Activated CD4-positive, alpha-beta memory T cell treated with anti-CD3 and anti-CD28 coated beads for 36 hours (primary cell): ENCODE results near the gene LRP1. TPM values are rescaled to one million over a fixed set of nuclear protein-coding genes. Genes with fewer than 3 reads are reported as not detected.

Experiments
- CTCF ChIA-PET: fragments of 350-600 bp; sonication (Branson Sonifier 250); formaldehyde crosslinking; loops from one replicate; lab custom pipeline; 2021; ENCODE audit warnings: antibody characterized with exemption, inconsistent platforms; lab: Charles Lee
- POLR2A ChIA-PET: fragments of 350-600 bp; sonication (Branson Sonifier 250); formaldehyde crosslinking; loops from one replicate; lab custom pipeline; 2021; ENCODE audit warnings: antibody characterized with exemption; lab: Charles Lee
- DNase-seq: peaks from one replicate; pipeline ENCODE4 v3.0.0-alpha.2; 2020
- H3K27ac Mint-ChIP-seq: one replicate; pipeline ENCODE4 v1.8.0; 2021; ENCODE audit warnings: mixed read lengths
- H3K27me3 Mint-ChIP-seq: one replicate; pipeline ENCODE4 v1.8.0; 2021; ENCODE audit warnings: mixed read lengths
- H3K36me3 Mint-ChIP-seq: one replicate; pipeline ENCODE4 v1.8.0; 2021; ENCODE audit warnings: mixed read lengths
- H3K4me1 Mint-ChIP-seq: one replicate; pipeline ENCODE4 v1.8.0; 2021; ENCODE audit warnings: low read depth, mixed read lengths
- H3K4me3 Mint-ChIP-seq: one replicate; pipeline ENCODE4 v1.8.0; 2021; ENCODE audit warnings: mild to moderate bottlenecking, mixed read lengths
- H3K9me3 Mint-ChIP-seq: one replicate; pipeline ENCODE4 v1.8.0; 2021; ENCODE audit warnings: mixed read lengths
- intact Hi-C: fragments of 100-400 bp; cut with micrococcal nuclease; formaldehyde crosslinking; loops from one replicate; pipeline ENCODE4 v1.15.1; 2023
- microRNA-seq: library from miRNA; unstranded; fragments of <30 nt; microRNA quantifications from one replicate; pipeline ENCODE4 v1.2.0, GENCODE V29; 2022; ENCODE audit warnings: borderline number of aligned reads, borderline microRNAs expressed, borderline replicate concordance
- total RNA-seq, 2 experiments: library from RNA; stranded (reverse); gene quantifications; one replicate each; pipeline ENCODE4 v1.2.3, GENCODE V29; 2021

The LRP1 gene
- total RNA-seq, 2 experiments from 2014 or later = 1.4 TPM

DNA sequence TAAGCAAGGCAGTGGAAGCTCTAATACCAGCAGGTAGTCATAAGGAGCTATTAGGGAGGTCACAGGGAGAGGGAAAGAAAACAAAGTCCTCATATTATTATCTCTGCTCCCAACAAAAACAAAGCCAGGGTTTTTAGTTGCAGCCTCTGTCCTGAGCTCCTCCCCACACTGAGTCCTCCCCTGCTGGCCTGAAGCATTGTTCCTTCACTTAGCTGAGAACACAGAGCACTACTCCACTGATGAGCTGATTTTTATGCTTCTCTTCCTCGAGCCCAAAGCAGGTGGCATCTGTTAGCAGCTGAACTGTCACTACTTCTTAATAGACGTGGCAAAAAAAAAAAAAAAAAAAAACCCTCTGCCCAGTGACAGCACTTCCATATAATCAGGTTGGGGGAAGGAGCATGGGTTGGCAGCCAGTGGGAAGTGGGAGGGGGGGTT is 133.2 kb downstream of the LRP1 start:
- POLR2A ChIA-PET = no interaction called here
- H3K4me1 Mint-ChIP-seq = peaks cover 4% of the 10 kb centered on the region
- no peaks in the 10 kb centered on the region for H3K9me3 Mint-ChIP-seq
- peaks cover 20% of the 10 kb centered on the region for H3K36me3 Mint-ChIP-seq
- CTCF ChIA-PET = interaction anchor here (0.6 to 2.6 kb wide), 8 partner anchors 15 to 202 kb away, joined by 3 to 23 read pairs (median 4); no protein-coding TSS in a partner anchor
- no peak overlapping the region for H3K4me3 Mint-ChIP-seq
- intact Hi-C loops = no loop called here
- H3K27ac Mint-ChIP-seq = no peak overlapping the region
- no peak for DNase-seq
- H3K27me3 Mint-ChIP-seq = no peaks in the 10 kb centered on the region

DNA sequence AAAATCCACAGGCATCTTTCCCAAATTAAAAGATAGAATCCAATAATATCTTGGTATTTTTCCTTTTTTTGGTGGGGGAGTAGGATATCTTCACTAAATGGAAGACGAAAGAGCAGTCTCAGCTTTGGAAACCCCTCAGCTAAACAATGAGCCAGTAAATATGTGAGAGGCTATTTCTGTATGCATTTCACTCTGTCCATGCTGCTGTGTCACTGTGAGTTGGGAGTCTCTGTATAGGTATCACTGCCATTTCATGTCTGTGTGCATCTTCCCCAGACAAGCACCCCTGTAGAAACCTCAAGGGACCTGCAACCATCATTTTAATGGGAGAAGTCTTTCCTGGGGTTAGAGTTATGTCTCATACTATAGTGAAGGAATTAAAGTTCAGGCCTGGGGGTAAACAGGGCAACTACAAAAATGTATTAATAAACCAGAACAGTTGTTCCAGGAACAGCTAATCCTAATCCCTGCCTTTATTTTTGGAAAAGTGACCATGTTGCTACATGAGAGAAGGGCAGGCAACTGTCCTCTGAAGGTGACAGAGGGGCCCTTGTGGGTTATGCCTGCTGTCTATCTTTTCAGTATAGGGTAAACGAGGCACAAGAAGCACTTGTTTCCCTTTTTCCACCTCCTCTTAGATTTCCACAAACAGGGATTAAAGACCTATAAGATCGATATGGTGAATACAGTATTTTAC is 134.0 kb downstream of the LRP1 start:
- ChIA-PET POLR2A (no interaction called here), CTCF (interaction anchor here (0.6 to 3.4 kb wide), 9 partner anchors 19 to 197 kb away, joined by 3 to 32 read pairs (median 8); partner anchors contain the start of gene GLI1)
- intact Hi-C loops = loop anchor here (2.0 kb wide), 1 partner anchor 19 kb away; no protein-coding TSS in a partner anchor
- H3K4me1 Mint-ChIP-seq = peaks cover 4% of the 10 kb centered on the region
- H3K27me3 Mint-ChIP-seq = no peaks in the 10 kb centered on the region
- no peak overlapping the region for H3K27ac Mint-ChIP-seq
- H3K4me3 Mint-ChIP-seq = no peak overlapping the region
- peaks cover 22% of the 10 kb centered on the region for H3K36me3 Mint-ChIP-seq
- H3K9me3 Mint-ChIP-seq = no peaks in the 10 kb centered on the region
- DNase-seq = no peak

Small RNA genes within 50 kb of the gene (microRNA-seq; reads per million reads assigned to microRNA genes)
- gene MIR1228 = not detected

Other genes with a start within 250 kb of the LRP1 start
- not detected for gene SDR9C7, start 194.1 kb upstream of the LRP1 start, total RNA-seq
- under 1 TPM; 0.26 to 0.46 TPM for gene RDH16, start 170.9 kb upstream of the LRP1 start, total RNA-seq
- gene ZBTB39, start 121.9 kb upstream of the LRP1 start, total RNA-seq = 1 to 10 TPM; 5.5 to 5.7 TPM
- not detected for gene TAC3, start 112.0 kb upstream of the LRP1 start, total RNA-seq
- under 1 TPM; 0.61 to 0.97 TPM for gene MYO1A, start 78.4 kb upstream of the LRP1 start, total RNA-seq
- 10 to 100 TPM; 70.6 to 73.5 TPM for gene NEMP1, start 49.7 kb upstream of the LRP1 start, total RNA-seq
- gene NAB2, start 39.4 kb upstream of the LRP1 start, total RNA-seq = 10 to 100 TPM; 39.6 to 41.6 TPM
- 100 to 1,000 TPM; 209 to 218 TPM for gene STAT6, start 17.1 kb upstream of the LRP1 start, total RNA-seq
- gene LRP1-AS, start 19.1 kb downstream of the LRP1 start, total RNA-seq = not detected
- gene NXPH4, start 88.3 kb downstream of the LRP1 start, total RNA-seq = under 1 TPM; 0.24 to 0.46 TPM
- gene SHMT2, start 101.2 kb downstream of the LRP1 start, total RNA-seq = 100 to 1,000 TPM; 401 to 404 TPM
- 1 to 10 TPM; 1.9 to 2.0 TPM for gene STAC3, start 122.7 kb downstream of the LRP1 start, total RNA-seq